ENCODE results near the gene RPS24.

The RPS24 gene

GRCh38 chr10:78025685-78026364 is 7.8 kb upstream of the RPS24 start:
- DNase-seq (ENCODE audit: extremely low read depth, low read depth), result no peak
- TF ChIP-seq CTCF (IDR thresholded peaks at IDR 0.05; ENCODE audit: low read depth, low read length, missing control alignments), result no peak
- H3K4me3 ChIP-seq (replicated peaks; ENCODE audit: low read depth, low read length), result no peak overlapping the region

GRCh38 chr10:78028438-78029268 is 5.0 kb upstream of the RPS24 start:
- no peak for DNase-seq (ENCODE audit: extremely low read depth, low read depth)
- no peak for TF ChIP-seq CTCF (IDR thresholded peaks at IDR 0.05; ENCODE audit: low read depth, low read length, missing control alignments)

GRCh38 chr10:78029269-78030226 is 4.1 kb upstream of the RPS24 start, which contains the start of gene POLR3A:
POLR3A (minus strand) TSS chr10:78029515; CDS start chr10:78029407, 108 bp downstream.
- peak; percentile 61 for TF ChIP-seq CTCF (IDR thresholded peaks at IDR 0.05; ENCODE audit: low read depth, low read length, missing control alignments)
- peak within 1 kb of the TSS; percentile 100 for H3K4me3 ChIP-seq (replicated peaks; ENCODE audit: low read depth, low read length)
- DNase-seq (ENCODE audit: extremely low read depth, low read depth), result peak; percentile 90

More at GRCh38 chr10:78028438-78029268, 5.0 kb upstream of the RPS24 start:
- H3K4me3 ChIP-seq (replicated peaks; ENCODE audit: low read depth, low read length), result peak overlapping the region; percentile 100

- peak overlapping the region; percentile 78 for H3K4me3 ChIP-seq (replicated peaks; ENCODE audit: low read depth, low read length)
- TF ChIP-seq CTCF (IDR thresholded peaks at IDR 0.05; ENCODE audit: low read depth, low read length, missing control alignments), result no peak
- DNase-seq (ENCODE audit: extremely low read depth, low read depth), result no peak
Observed at GRCh38 chr10:78033387-78033636, 351 bp upstream of the RPS24 start.

- TF ChIP-seq CTCF (IDR thresholded peaks at IDR 0.05; ENCODE audit: low read depth, low read length, missing control alignments), result no peak
- DNase-seq (ENCODE audit: extremely low read depth, low read depth), result no peak
- peak overlapping the region; percentile 78 for H3K4me3 ChIP-seq (replicated peaks; ENCODE audit: low read depth, low read length)
Observed at GRCh38 chr10:78035025-78035424, 1.4 kb downstream of the RPS24 start.

- TF ChIP-seq CTCF (IDR thresholded peaks at IDR 0.05; ENCODE audit: low read depth, low read length, missing control alignments), result no peak
- H3K4me3 ChIP-seq (replicated peaks; ENCODE audit: low read depth, low read length), result peak overlapping the region; percentile 78
- no peak for DNase-seq (ENCODE audit: extremely low read depth, low read depth)
Observed at GRCh38 chr10:78035437-78035836, 1.8 kb downstream of the RPS24 start.
